OCI-LY7 (cell line): ENCODE data around the gene CLSTN1. TPM values are rescaled to one million over a fixed set of nuclear protein-coding genes. Genes with fewer than 3 reads are reported as not detected.
A peak's percentile ranks its signal among the peaks of the same experiment; 100 is the strongest.

Experiments
- BruUV-seq: library from RNA; stranded (reverse); fragments of 400-500 nt; replicated peaks from 2 replicates; lab custom pipeline; 2021; lab: Mats Ljungman, UMichigan
- CTCF ChIA-PET: fragments of 300-600 bp; sonication (Branson Sonifier 250); formaldehyde crosslinking; loops from one replicate; lab custom pipeline; 2022; ENCODE audit warnings: antibody characterized with exemption; ENCODE audit not compliant: unreplicated experiment; lab: Charles Lee
- POLR2A ChIA-PET: fragments of 300-600 bp; sonication (Branson Sonifier 250); formaldehyde crosslinking; loops from one replicate; lab custom pipeline; 2022; ENCODE audit warnings: antibody characterized with exemption; lab: Charles Lee
- DNase-seq: peaks from one replicate; pipeline ENCODE4 v3.0.0-alpha.2; 2015; ENCODE audit warnings: low spot score
- H2AFZ ChIP-seq: fragments of 200-600 bp; sonication (generic), shearing (Covaris generic); 2 replicates; pipeline ENCODE4 v1.6.1; 2014; ENCODE audit warnings: mild to moderate bottlenecking, antibody characterized with exemption, low read length, moderate library complexity
- H3K27ac ChIP-seq: fragments of 200-600 bp; sonication (generic); 2 replicates; pipeline ENCODE4 v1.5.1; 2014; ENCODE audit warnings: mixed run types, low read depth, mild to moderate bottlenecking, moderate library complexity, low read length, inconsistent platforms; ENCODE audit not compliant: poor library complexity, severe bottlenecking
- H3K36me3 ChIP-seq: fragments of 200-600 bp; sonication (generic); 2 replicates; pipeline ENCODE4 v1.6.1; 2014; ENCODE audit warnings: mild to moderate bottlenecking, antibody characterized with exemption, low read length, moderate library complexity, mixed read lengths; ENCODE audit not compliant: insufficient read depth
- H3K4me1 ChIP-seq: fragments of 200-600 bp; sonication (generic); 2 replicates; pipeline ENCODE4 v1.5.1; 2014; ENCODE audit warnings: mild to moderate bottlenecking, low read length; ENCODE audit not compliant: insufficient read depth, poor library complexity, severe bottlenecking
- H3K4me2 ChIP-seq: fragments of 200-600 bp; sonication (generic); 2 replicates; pipeline ENCODE4 v1.6.1; 2014; ENCODE audit warnings: mild to moderate bottlenecking, low read length
- H3K4me3 ChIP-seq: fragments of 200-600 bp; sonication (generic); 2 replicates; pipeline ENCODE4 v1.5.1; 2014; ENCODE audit warnings: mild to moderate bottlenecking, low read depth, low read length; ENCODE audit not compliant: poor library complexity, severe bottlenecking
- H3K79me2 ChIP-seq: fragments of 200-600 bp; sonication (generic); 2 replicates; pipeline ENCODE4 v1.6.1; 2016; ENCODE audit warnings: low read depth, mild to moderate bottlenecking, low read length, moderate library complexity, mixed read lengths; ENCODE audit not compliant: insufficient read depth
- H3K9me2 ChIP-seq: fragments of 200-600 bp; sonication (generic); 2 replicates; pipeline ENCODE4 v1.6.1; 2016; ENCODE audit warnings: mild to moderate bottlenecking, low read length, mixed read lengths; ENCODE audit not compliant: insufficient read depth
- H3K9me3 ChIP-seq: fragments of 200-600 bp; sonication (generic); 2 replicates; pipeline ENCODE4 v1.6.1; 2014; ENCODE audit warnings: mild to moderate bottlenecking, mixed run types, low read length, mixed read lengths
- H4K20me1 ChIP-seq: fragments of 200-600 bp; sonication (generic); 2 replicates; pipeline ENCODE4 v1.6.1; 2014; ENCODE audit warnings: mild to moderate bottlenecking, antibody characterized with exemption, low read length, moderate library complexity, mixed read lengths; ENCODE audit not compliant: insufficient read depth
- EZH2phosphoT487 ChIP-seq: fragments of 200-600 bp; sonication (generic); IDR thresholded peaks from 2 replicates; pipeline ENCODE4 v1.6.1; 2018; ENCODE audit warnings: low read depth, borderline replicate concordance, mild to moderate bottlenecking, mixed run types, antibody characterized with exemption, low read length, moderate library complexity, mixed read lengths
- intact Hi-C: fragments of 100-400 bp; cut with micrococcal nuclease; formaldehyde crosslinking; loops from one replicate; pipeline ENCODE4 v1.10.0; 2022; ENCODE audit not compliant: unreplicated experiment
- total RNA-seq, 2 experiments: library from RNA; depleted of rRNA in 1 of 2; stranded (reverse); fragments of >200 nt in 1 of 2; shearing (Covaris generic) in 1 of 2; gene quantifications; 2 replicates each; pipeline ENCODE4 v1.2.3, GENCODE V29; 2014 to 2022
- TF ChIP-seq, protein P1 (sequence below): fragments of 200-600 bp; sonication (generic); conservative IDR thresholded peaks from 2 replicates; pipeline ENCODE4 v1.5.1; 2014; ENCODE audit warnings: mild to moderate bottlenecking, antibody characterized with exemption, low read length, moderate library complexity, mixed read lengths

Gene CLSTN1
- total RNA-seq, 2 experiments from 2014 or later, result 58.6 to 124 TPM

DNA sequence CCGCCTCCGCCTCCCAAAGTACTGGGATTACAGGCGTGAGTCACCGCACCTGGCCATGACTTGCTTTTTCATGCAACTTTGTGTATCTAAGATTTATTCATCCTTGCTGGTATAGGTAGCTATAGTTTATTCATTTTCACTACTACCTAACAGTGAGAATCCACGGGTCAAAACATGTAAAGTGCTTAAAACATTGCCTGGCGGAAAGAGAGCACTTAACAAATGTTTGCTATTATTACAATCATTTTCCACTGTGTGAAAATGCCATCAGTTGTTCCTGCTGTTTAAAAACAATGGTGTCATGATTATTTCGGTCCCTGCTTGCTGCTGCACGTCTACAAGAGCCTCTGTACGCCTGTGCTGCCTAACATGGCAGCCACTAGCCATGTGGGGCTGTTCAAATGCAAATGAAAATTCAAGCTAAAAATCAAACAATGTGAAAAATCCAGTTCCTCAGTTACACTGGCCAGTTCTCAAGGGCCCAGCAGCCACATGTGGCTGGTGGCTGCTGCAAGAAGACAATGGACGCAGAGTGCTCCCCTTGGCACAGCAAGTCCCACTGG lies 65.1 kb downstream of the CLSTN1 start:
- Histone ChIP-seq H3K4me1 (no peaks in the 10 kb centered on the region), H3K9me2 (no peaks in the 10 kb centered on the region), H3K36me3 (peaks cover 60% of the 10 kb centered on the region), H3K4me3 (no peak overlapping the region), H3K79me2 (peaks cover 20% of the 10 kb centered on the region; the same call in 1 of the 2 replicates), H3K9me3 (no peaks in the 10 kb centered on the region), H2AFZ (no peak overlapping the region), H3K27ac (no peak overlapping the region), H3K4me2 (no peak overlapping the region), H4K20me1 (no peaks in the 10 kb centered on the region)
- no peak for DNase-seq
- intact Hi-C loops, result no loop called here
- BruUV-seq, result no TSS peak
- CTCF ChIA-PET, result no interaction called here
- TF ChIP-seq, protein P1, sequence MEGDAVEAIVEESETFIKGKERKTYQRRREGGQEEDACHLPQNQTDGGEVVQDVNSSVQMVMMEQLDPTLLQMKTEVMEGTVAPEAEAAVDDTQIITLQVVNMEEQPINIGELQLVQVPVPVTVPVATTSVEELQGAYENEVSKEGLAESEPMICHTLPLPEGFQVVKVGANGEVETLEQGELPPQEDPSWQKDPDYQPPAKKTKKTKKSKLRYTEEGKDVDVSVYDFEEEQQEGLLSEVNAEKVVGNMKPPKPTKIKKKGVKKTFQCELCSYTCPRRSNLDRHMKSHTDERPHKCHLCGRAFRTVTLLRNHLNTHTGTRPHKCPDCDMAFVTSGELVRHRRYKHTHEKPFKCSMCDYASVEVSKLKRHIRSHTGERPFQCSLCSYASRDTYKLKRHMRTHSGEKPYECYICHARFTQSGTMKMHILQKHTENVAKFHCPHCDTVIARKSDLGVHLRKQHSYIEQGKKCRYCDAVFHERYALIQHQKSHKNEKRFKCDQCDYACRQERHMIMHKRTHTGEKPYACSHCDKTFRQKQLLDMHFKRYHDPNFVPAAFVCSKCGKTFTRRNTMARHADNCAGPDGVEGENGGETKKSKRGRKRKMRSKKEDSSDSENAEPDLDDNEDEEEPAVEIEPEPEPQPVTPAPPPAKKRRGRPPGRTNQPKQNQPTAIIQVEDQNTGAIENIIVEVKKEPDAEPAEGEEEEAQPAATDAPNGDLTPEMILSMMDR, result no peak
- TF ChIP-seq EZH2phosphoT487, result no peak
- POLR2A ChIA-PET, result interaction anchor here (0.7 kb wide), 1 partner anchor 34 kb away, joined by 3 read pairs; no protein-coding TSS in a partner anchor

DNA sequence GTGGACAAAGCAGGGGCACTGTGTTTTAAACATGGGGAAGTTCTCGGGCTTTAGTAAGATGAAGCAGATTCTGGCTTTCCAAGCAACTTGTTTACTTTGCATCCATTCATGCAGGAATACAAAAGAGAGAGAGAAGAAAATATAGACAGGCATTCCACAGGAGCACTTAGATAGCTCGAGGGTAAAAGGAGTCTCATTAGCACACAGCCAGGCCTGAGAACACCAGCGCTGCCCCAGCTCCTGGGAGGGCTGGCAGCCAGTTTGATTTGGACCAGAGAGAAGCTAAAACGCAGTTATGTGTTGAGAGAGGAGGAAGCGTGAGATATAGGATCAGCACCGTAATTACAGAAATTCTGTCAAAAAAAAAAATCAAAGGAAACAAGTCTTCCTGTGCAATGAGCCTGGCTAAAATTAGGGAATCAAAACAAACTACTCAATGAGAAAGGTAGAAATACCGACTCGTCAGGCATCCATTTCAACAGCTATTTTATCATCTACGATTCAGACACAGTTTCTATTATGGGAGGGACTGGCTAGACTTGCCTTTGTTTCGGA lies 68.2 kb downstream of the CLSTN1 start:
- TF ChIP-seq, protein P1, result no peak
- TF ChIP-seq EZH2phosphoT487, result no peak
- ChIA-PET POLR2A (no interaction called here), CTCF (no interaction called here)
- H4K20me1 ChIP-seq, result no peaks in the 10 kb centered on the region
- peaks cover 10% of the 10 kb centered on the region; the same call in 1 of the 2 replicates for H3K79me2 ChIP-seq
- no peak overlapping the region for H3K4me2 ChIP-seq
- no peak overlapping the region for H3K27ac ChIP-seq
- no peak overlapping the region for H3K4me3 ChIP-seq
- H3K4me1 ChIP-seq, result no peaks in the 10 kb centered on the region
- no peaks in the 10 kb centered on the region for H3K9me3 ChIP-seq
- H3K36me3 ChIP-seq, result peaks cover 71% of the 10 kb centered on the region
- no peak overlapping the region for H2AFZ ChIP-seq
- no peaks in the 10 kb centered on the region for H3K9me2 ChIP-seq
- no peak for DNase-seq
- BruUV-seq, result TSS peak; percentile 23
- intact Hi-C loops, result no loop called here

DNA sequence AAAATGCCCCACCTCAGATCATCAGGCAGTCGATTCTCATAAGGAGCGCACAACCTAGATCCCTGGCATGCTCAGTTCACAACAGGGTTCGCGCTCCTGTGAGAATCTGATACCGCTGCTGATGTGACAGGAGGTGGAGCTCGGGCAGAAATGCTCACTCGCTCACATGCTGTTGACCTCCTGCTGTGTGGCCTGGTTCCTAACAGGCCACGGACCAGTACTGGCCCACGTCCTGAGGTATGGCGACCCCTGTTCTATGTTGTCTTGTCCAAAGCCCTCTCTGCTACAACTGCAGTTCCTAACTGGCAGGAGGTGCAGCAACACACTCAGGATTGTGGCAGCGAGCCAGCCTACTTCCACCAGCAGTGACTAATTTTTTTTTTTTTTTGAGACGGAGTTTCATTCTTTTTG lies 70.6 kb downstream of the CLSTN1 start:
- TF ChIP-seq, protein P1, result no peak
- no peak for TF ChIP-seq EZH2phosphoT487
- Histone ChIP-seq H3K9me2 (no peaks in the 10 kb centered on the region), H3K4me1 (no peaks in the 10 kb centered on the region), H3K79me2 (peaks cover 10% of the 10 kb centered on the region; the same call in 1 of the 2 replicates), H3K4me3 (no peak overlapping the region), H3K36me3 (peaks cover 77% of the 10 kb centered on the region), H3K27ac (no peak overlapping the region), H4K20me1 (no peaks in the 10 kb centered on the region), H2AFZ (no peak overlapping the region), H3K4me2 (no peak overlapping the region), H3K9me3 (no peaks in the 10 kb centered on the region)
- no peak for DNase-seq
- no TSS peak for BruUV-seq
- POLR2A ChIA-PET, result no interaction called here
- CTCF ChIA-PET, result no interaction called here
- intact Hi-C loops, result no loop called here
